Tibial nerve (tissue), 4 donors: ENCODE results near the gene CDKN1C. TPM values are rescaled to one million over a fixed set of nuclear protein-coding genes. Genes with fewer than 3 reads are reported as not detected.

ENCODE experiments used
- DNase-seq, 2 donors: peaks; one replicate each; pipeline ENCODE4 v3.0.0-alpha.2; 2019; ENCODE audit warnings: low spot score in 2 of 2
- H3K27ac ChIP-seq, 4 donors: fragments of 200-600 bp; sonication (generic) in 3 of 4; one replicate each; pipeline ENCODE4 v1.5.1; 2017 to 2019; ENCODE audit warnings: mild to moderate bottlenecking in 1 of 4
- H3K27me3 ChIP-seq, 2 donors: fragments of 200-600 bp; sonication (generic) in 1 of 2; one replicate each; pipeline versions ENCODE4 v1.5.1 to v1.6.0; 2017 to 2019
- H3K36me3 ChIP-seq, 3 donors: fragments of 200-600 bp; sonication (generic); one replicate each; pipeline ENCODE4 v1.5.1; 2018 to 2019
- H3K4me1 ChIP-seq, 4 donors: fragments of 200-600 bp; sonication (generic) in 3 of 4; one replicate each; pipeline ENCODE4 v1.5.1; 2017 to 2019
- H3K4me3 ChIP-seq, 4 donors: fragments of 200-600 bp; sonication (generic) in 3 of 4; one replicate each; pipeline ENCODE4 v1.5.1; 2017 to 2019; ENCODE audit warnings: mild to moderate bottlenecking in 1 of 4, moderate library complexity in 1 of 4
- H3K9me3 ChIP-seq, 4 donors: fragments of 200-600 bp; sonication (generic) in 3 of 4; one replicate each; pipeline ENCODE4 v1.5.1; 2017 to 2019
- EP300 ChIP-seq, 2 donors: sonication (generic); formaldehyde crosslinking; IDR thresholded peaks; one replicate each; pipeline ENCODE4 v1.6.1; 2017; ENCODE audit warnings: antibody characterized with exemption in 2 of 2, mild to moderate bottlenecking in 1 of 2
- POLR2A ChIP-seq, 2 donors: fragments of 450-650 bp; IDR thresholded peaks; one replicate each; pipeline ENCODE4 v1.6.1; 2017; ENCODE audit warnings: antibody characterized with exemption in 2 of 2, mild to moderate bottlenecking in 2 of 2, moderate library complexity in 2 of 2
- WGBS, 2 donors: methylation state at CpG; one replicate each; pipeline ENCODE4 v1.1.5; 2018; 5-methylcytosine and 5-hydroxymethylcytosine counted together
- total RNA-seq, 4 donors: library from RNA; depleted of rRNA; stranded (reverse); fragments of >200 nt; gene quantifications; one replicate each; pipeline ENCODE4 v1.1.0, GENCODE V29; 2016
- TF ChIP-seq, protein P1 (sequence below), 5 experiments: fragments of 200-600 bp in 3 of 5; fragments of 450-650 bp in 2 of 5; sonication (generic) in 3 of 5; IDR thresholded peaks; one replicate each; pipeline ENCODE4 v1.5.1; 2016 to 2019; ENCODE audit warnings: antibody characterized with exemption in 5 of 5, mild to moderate bottlenecking in 3 of 5, moderate library complexity in 2 of 5

Gene CDKN1C
- total RNA-seq, 4 donors from 2014 or later, result 128 to 330 (median 260) TPM

DNA sequence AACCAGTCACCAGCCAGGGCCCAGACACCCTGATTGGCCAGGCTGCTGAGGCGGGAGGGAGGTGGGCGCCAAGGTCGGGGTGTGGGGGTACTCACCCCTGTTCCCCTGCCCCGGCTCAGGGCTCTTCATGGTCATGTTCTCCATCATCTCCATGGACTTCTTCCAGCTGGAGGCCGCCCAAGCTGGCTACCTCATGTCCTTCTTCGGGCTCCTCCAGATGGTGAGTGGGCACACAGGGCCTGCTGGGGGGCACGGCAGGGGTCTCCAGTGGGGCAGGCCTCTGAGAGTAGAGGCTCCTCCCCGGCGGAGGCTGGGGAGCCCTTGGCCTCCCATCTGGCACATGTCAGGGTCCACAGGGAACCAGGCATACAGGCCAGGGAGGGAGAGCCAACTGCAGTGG lies 33.6 kb upstream of the CDKN1C start:
- Histone ChIP-seq H3K36me3 (no peaks in the 10 kb centered on the region), H3K27me3 (no peaks in the 10 kb centered on the region), H3K4me3 (no peak overlapping the region), H3K9me3 (no peaks in the 10 kb centered on the region), H3K27ac (no peak overlapping the region), H3K4me1 (no peaks in the 10 kb centered on the region)
- TF ChIP-seq EP300 (IDR thresholded peaks at IDR 0.05) (no peak), POLR2A (IDR thresholded peaks at IDR 0.05) (no peak)
- TF ChIP-seq, protein P1, sequence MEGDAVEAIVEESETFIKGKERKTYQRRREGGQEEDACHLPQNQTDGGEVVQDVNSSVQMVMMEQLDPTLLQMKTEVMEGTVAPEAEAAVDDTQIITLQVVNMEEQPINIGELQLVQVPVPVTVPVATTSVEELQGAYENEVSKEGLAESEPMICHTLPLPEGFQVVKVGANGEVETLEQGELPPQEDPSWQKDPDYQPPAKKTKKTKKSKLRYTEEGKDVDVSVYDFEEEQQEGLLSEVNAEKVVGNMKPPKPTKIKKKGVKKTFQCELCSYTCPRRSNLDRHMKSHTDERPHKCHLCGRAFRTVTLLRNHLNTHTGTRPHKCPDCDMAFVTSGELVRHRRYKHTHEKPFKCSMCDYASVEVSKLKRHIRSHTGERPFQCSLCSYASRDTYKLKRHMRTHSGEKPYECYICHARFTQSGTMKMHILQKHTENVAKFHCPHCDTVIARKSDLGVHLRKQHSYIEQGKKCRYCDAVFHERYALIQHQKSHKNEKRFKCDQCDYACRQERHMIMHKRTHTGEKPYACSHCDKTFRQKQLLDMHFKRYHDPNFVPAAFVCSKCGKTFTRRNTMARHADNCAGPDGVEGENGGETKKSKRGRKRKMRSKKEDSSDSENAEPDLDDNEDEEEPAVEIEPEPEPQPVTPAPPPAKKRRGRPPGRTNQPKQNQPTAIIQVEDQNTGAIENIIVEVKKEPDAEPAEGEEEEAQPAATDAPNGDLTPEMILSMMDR (IDR thresholded peaks at IDR 0.05), result no peak
- WGBS, 2 donors, result 73 to 89% methylated on average over 3 to 5 of the region's 9 CpGs
- no peak for DNase-seq

DNA sequence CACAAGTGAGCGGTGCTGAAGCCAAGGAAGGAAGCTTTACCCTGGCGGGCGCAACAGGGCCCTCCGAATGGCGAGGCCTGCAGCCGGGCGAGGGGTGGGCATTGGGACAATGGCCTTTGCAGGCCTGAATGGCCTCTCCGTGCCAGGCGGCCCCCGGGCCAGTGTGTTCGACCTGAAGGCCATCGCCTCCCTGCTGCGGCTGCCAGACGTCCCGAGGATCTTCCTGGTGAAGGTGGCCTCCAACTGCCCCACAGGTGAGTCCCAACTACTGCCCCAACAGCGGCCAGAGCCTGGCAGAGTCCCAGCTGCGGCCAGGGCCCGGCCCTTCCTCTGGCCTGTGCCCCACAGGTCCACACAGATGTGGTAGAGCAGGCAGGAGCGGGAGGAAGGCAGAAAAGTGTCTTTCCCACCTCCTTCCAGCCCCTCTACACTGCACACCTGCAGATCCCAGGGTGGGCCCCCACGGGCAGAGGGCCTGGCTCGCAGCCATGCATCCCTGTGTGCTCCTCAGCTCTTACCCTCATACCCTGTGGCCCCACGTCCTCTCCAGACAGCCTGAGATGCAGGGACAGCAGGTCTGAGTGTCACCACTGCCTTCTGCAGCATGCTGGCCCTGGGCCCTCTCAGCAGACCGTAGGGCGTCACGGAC lies 32.4 kb upstream of the CDKN1C start:
- no peaks in the 10 kb centered on the region for H3K27me3 ChIP-seq
- TF ChIP-seq, protein P1 (IDR thresholded peaks at IDR 0.05), result no peak
- no peak overlapping the region for H3K4me3 ChIP-seq
- no peaks in the 10 kb centered on the region for H3K9me3 ChIP-seq
- 83 to 85% methylated on average over 14 to 24 of the region's 25 CpGs for WGBS, 2 donors
- DNase-seq, result no peak
- H3K4me1 ChIP-seq, result no peaks in the 10 kb centered on the region
- H3K27ac ChIP-seq, result no peak overlapping the region
- H3K36me3 ChIP-seq, result no peaks in the 10 kb centered on the region

DNA sequence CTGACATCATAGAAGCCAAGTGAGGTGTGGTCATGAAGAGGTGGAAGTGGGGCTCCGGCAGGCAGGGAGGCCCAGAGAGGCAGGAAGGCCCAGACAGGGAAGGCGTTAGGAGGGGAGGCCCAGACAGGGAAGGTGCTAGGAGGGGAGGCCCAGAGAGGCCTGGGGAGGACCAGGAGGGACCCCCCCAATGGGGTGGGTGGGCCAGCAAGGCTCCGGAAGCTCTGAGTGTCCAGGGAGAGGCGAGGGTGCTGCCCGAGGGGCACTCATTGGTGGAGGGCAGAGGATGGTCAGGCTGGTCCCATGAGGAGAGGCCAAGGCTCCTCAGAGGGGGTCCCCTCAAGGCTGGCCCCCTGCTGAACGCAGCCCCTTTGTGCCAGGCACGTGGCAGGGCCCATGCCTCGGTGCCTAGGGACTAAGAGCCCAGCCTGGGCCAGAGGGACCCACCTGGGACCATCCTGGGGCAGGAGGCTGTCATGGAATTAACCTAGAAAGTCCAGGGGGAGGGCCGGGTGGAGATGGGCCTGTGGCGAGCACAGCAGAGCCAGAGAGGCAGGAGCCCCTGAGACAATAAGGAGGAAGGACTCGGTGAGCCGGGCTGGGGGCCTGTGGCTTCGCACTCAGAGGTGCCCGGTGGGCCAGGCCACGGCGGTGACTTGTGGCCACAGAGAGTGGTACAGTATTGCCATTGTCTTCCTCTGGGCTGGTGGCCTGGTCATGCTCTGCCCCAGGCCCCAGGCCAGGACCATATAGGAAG lies 31.5 kb upstream of the CDKN1C start:
- TF ChIP-seq POLR2A (IDR thresholded peaks at IDR 0.05) (no peak), EP300 (IDR thresholded peaks at IDR 0.05) (no peak)
- TF ChIP-seq, protein P1 (IDR thresholded peaks at IDR 0.05), result no peak
- no peaks in the 10 kb centered on the region for H3K27me3 ChIP-seq
- no peaks in the 10 kb centered on the region for H3K36me3 ChIP-seq
- WGBS, 2 donors, result 79 to 86% methylated on average over 16 of the region's 16 CpGs
- H3K4me3 ChIP-seq, result no peak overlapping the region
- DNase-seq, result no peak
- no peaks in the 10 kb centered on the region for H3K4me1 ChIP-seq
- H3K27ac ChIP-seq, result no peak overlapping the region
- no peaks in the 10 kb centered on the region for H3K9me3 ChIP-seq

DNA sequence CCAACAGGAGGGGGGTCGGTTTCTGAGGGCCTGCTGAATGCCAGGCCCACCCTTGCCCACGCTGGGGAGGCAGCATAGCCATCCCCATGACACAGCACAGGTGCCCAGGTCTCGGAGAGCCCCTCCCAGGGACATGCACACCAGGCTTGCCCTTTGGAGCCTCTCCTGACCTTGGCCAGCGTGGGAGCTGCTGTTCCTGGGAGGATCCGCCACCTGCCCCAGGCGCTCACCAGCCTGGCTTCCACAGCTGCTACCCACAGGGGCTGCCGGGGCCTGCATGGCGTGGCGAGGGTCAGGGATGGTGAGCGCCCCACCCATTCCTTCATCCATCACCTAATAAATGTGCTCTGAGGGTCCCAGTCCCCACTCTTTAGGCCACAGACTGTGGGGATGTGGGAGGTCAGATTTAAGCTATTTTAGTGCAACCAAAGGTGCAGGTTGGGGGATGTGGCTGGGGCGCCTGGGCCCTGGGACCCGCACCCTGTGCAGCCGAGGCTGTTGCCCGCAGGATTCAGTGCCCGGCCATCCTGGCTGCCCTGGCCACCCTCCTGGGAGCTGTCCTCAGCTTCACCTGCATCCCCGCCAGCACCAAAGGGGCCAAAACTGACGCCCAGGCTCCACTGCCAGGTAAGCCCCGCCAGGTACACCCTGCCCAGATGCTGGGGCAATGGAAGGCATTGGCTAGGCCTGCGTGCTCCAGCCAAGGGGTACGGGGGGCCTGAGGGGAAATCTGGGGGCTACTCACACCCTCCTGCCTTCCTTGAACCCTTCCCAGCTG lies 30.7 kb upstream of the CDKN1C start:
- Histone ChIP-seq H3K36me3 (no peaks in the 10 kb centered on the region), H3K27ac (no peak overlapping the region), H3K27me3 (no peaks in the 10 kb centered on the region), H3K4me3 (no peak overlapping the region), H3K4me1 (no peaks in the 10 kb centered on the region), H3K9me3 (no peaks in the 10 kb centered on the region)
- TF ChIP-seq, protein P1 (IDR thresholded peaks at IDR 0.05), result no peak
- TF ChIP-seq EP300 (IDR thresholded peaks at IDR 0.05) (no peak), POLR2A (IDR thresholded peaks at IDR 0.05) (no peak)
- no peak for DNase-seq
- 80 to 92% methylated on average over 8 to 16 of the region's 20 CpGs for WGBS, 2 donors

DNA sequence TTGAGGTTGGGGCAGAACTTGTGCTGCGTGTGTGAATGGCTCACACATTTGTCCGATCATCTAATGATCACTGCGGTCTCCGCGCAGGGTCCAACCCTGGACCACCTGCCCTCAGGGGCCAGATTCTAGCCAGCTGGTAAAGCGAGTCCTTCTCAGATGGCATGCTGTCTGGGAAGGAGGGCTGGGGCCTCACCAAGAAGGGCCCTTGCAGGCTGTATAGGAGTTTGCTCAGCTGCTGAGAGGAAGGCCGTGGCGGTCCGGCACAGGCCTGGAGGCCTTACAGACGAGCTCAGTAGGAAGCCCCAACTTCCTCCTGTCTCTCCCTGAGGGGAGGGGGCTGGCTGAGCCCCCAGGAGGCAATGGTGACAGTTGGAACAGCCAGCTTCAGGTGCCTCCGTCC lies 29.9 kb upstream of the CDKN1C start:
- H3K36me3 ChIP-seq, result no peaks in the 10 kb centered on the region
- no peaks in the 10 kb centered on the region for H3K27me3 ChIP-seq
- no peak for DNase-seq
- TF ChIP-seq, protein P1 (IDR thresholded peaks at IDR 0.05), result no peak
- TF ChIP-seq EP300 (IDR thresholded peaks at IDR 0.05) (no peak), POLR2A (IDR thresholded peaks at IDR 0.05) (no peak)
- no peaks in the 10 kb centered on the region for H3K4me1 ChIP-seq
- WGBS, 2 donors, result 83 to 87% methylated on average over 8 to 11 of the region's 11 CpGs
- no peak overlapping the region for H3K4me3 ChIP-seq
- no peaks in the 10 kb centered on the region for H3K9me3 ChIP-seq
- no peak overlapping the region for H3K27ac ChIP-seq
